MCF 10A (cell line): ENCODE data around the gene C9orf85. TPM values are rescaled to one million over a fixed set of nuclear protein-coding genes. Genes with fewer than 3 reads are reported as not detected.

Experiments used
- Bru-seq: library from RNA; stranded (reverse); fragments of 400-500 nt; gene quantifications from one replicate; lab custom pipeline; 2021; lab: Mats Ljungman, UMichigan
- BruChase-seq, 2 experiments: library from RNA; stranded (reverse); fragments of 400-500 nt; gene quantifications; one replicate each; lab custom pipeline; 2021; lab: Mats Ljungman, UMichigan
- BruUV-seq: library from RNA; stranded (reverse); fragments of 400-500 nt; replicated peaks from 2 replicates; lab custom pipeline; 2021; lab: Mats Ljungman, UMichigan
- CTCF ChIA-PET: fragments of 300-600 bp; sonication (Branson Sonifier 250); formaldehyde crosslinking; extraction: SDS; loops from one replicate; lab custom pipeline; 2021; ENCODE audit warnings: antibody characterized with exemption, inconsistent platforms; lab: Yijun Ruan, JAX
- POLR2A ChIA-PET: fragments of 300-600, 350-650 bp; sonication (Branson Sonifier 250); formaldehyde crosslinking; extraction: SDS; loops from one replicate; lab custom pipeline; 2020; ENCODE audit warnings: antibody characterized with exemption, inconsistent platforms; lab: Yijun Ruan, JAX
- DNase-seq: peaks from one replicate; pipeline ENCODE4 v3.0.0-alpha.2; 2018; ENCODE audit not compliant: unreplicated experiment
- H3K27ac Mint-ChIP-seq: one replicate; pipeline ENCODE4 v1.8.0; 2022; ENCODE audit warnings: mild to moderate bottlenecking, low read depth, mixed read lengths; ENCODE audit not compliant: unreplicated experiment
- H3K27me3 Mint-ChIP-seq: one replicate; pipeline ENCODE4 v1.8.0; 2022; ENCODE audit warnings: mixed read lengths; ENCODE audit not compliant: insufficient read depth, unreplicated experiment
- H3K36me3 Mint-ChIP-seq: one replicate; pipeline ENCODE4 v1.8.0; 2022; ENCODE audit warnings: mild to moderate bottlenecking, moderate library complexity, mixed read lengths; ENCODE audit not compliant: insufficient read depth, unreplicated experiment
- H3K4me1 Mint-ChIP-seq: one replicate; pipeline ENCODE4 v1.8.0; 2022; ENCODE audit warnings: mixed read lengths; ENCODE audit not compliant: insufficient read depth, unreplicated experiment
- H3K4me3 Mint-ChIP-seq: one replicate; pipeline ENCODE4 v1.8.0; 2022; ENCODE audit warnings: mild to moderate bottlenecking, moderate library complexity, mixed read lengths; ENCODE audit not compliant: unreplicated experiment
- H3K9me3 Mint-ChIP-seq: one replicate; pipeline ENCODE4 v1.8.0; 2022; ENCODE audit warnings: mixed read lengths; ENCODE audit not compliant: unreplicated experiment
- CTCF ChIP-seq: fragments of 200-600 bp; IDR thresholded peaks from one replicate; pipeline ENCODE4 v1.8.0; 2022; ENCODE audit warnings: antibody characterized with exemption, mild to moderate bottlenecking; ENCODE audit not compliant: unreplicated experiment
- intact Hi-C: fragments of 100-400 bp; cut with micrococcal nuclease; formaldehyde crosslinking; loops from 2 replicates; pipeline ENCODE4 v1.14.1; 2022
- long read RNA-seq: library from polyadenylated mRNA; stranded (forward); transcript quantifications from one replicate; pipeline ENCODE4 v2.0.0, GENCODE V29; 2022
- total RNA-seq: library from RNA; stranded (reverse); gene quantifications from 2 replicates; pipeline ENCODE4 v1.2.3, GENCODE V29; 2022

Gene C9orf85, protein sequence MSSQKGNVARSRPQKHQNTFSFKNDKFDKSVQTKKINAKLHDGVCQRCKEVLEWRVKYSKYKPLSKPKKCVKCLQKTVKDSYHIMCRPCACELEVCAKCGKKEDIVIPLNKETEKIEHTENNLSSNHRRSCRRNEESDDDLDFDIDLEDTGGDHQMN
- total RNA-seq, result 19.6 and 23.3 TPM in 2 replicates
- percentile 77 among the genes with signal in this experiment for Bru-seq, nascent RNA
- percentile 64 among the genes with signal in this experiment for BruChase-seq, experiment 1, labeled RNA remaining after a 6-hour chase
- BruChase-seq, experiment 2, labeled RNA remaining after a 2-hour chase, result percentile 70 among the genes with signal in this experiment
- long read RNA-seq, transcript C9orf85-201 (4 exons, 1,279 nt), result major isoform, 32 of 48 reads
- long read RNA-seq, partial matches to known transcripts, result 1 of 48 reads
- long read RNA-seq, other reads (novel, unspliced or antisense), result 12 of 48 reads

DNA sequence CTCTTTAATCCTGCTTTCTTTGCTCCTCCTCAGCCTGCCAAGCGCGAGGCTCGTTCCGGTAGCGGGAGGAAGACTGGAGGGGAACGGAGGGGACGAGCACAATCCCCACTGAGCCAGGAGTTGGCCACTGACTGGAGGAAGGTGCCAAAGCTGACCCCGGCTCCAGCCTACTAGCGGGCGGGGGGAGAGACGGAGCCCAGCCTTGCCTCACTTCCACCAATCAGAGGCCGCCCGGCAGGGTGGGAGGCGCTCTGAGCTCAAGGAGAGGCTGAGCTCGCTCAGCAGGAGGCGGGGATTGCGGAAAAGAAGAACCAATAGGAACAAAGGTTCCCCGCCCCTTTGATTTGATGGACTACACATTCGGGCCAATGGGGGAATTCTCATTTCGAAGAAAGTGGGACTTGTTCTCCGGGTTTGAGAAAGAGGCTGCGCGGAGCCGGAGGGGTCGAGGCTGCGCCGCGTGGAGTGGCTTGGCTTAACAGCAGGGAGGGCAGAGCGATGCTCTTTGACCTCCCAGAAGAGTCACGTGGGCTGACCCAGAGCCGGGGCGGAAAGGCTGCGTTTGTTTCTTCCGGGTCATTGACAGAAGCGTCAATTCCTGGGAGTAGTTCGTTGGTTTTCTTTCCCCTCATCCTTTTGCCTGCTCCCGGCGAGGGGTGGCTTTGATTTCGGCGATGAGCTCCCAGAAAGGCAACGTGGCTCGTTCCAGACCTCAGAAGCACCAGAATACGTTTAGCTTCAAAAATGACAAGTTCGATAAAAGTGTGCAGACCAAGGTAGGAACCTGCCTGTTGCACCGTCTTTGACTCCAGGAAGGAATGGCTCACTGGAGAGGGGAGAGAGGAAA is at the start of gene C9orf85, which contains the start of gene ABHD17B:
C9orf85 (plus strand) TSS at position 579 of the 847 bp plus-strand sequence; CDS start at position 675, 96 bp downstream.
ABHD17B (minus strand) TSS at position 133 of the 847 bp plus-strand sequence. CDS start 36,113 bp downstream, outside the sequence.
- Mint-ChIP-seq H3K4me1 (peaks cover 23% of the 10 kb centered on the region), H3K27ac (peak within 1 kb of the TSS; percentile 88), H3K27me3 (no peaks in the 10 kb centered on the region), H3K9me3 (no peaks in the 10 kb centered on the region), H3K36me3 (peaks cover 6% of the 10 kb centered on the region), H3K4me3 (peak within 1 kb of the TSS; percentile 95)
- ChIA-PET POLR2A (interaction anchor here (0.5 to 7.4 kb wide), 37 partner anchors 9 to 1432 kb away, joined by 3 to 79 read pairs (median 4); no protein-coding TSS in a partner anchor), CTCF (interaction anchor here (0.5 to 3.2 kb wide), 7 partner anchors 9 to 184 kb away, joined by 3 to 10 read pairs (median 4); no protein-coding TSS in a partner anchor)
- DNase-seq, result peak; percentile 100
- intact Hi-C loops, result loop anchor here (2.0 to 5.0 kb wide), 3 partner anchors 104 to 144 kb away; partner anchors contain the start of gene CEMIP2
- TF ChIP-seq CTCF, result no peak
- BruUV-seq, result no TSS peak

DNA sequence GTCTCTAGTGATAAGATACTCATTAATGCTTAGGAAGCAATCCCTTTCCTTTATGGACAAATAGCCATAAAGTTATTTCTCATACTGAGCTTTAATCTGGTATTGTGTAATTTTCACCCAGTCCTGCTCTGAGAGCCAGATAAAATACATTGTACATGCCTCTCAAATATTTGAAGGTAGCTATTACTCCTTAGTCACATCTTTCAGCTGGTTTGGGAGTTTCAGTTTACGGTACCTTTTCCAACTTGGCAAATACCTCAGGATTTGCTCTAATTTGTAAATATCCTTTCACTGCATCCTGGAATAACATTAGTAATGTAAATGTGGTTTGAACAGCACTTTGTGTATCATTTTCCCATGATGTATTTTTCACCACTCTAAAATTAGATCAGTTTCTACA is 47.8 kb upstream of the C9orf85 start:
- Mint-ChIP-seq H3K9me3 (peaks cover 4% of the 10 kb centered on the region), H3K27me3 (no peaks in the 10 kb centered on the region), H3K36me3 (peaks cover 14% of the 10 kb centered on the region), H3K27ac (no peak overlapping the region), H3K4me3 (no peak overlapping the region), H3K4me1 (peaks cover 5% of the 10 kb centered on the region)
- POLR2A ChIA-PET, result interaction anchor here (0.9 kb wide), 1 partner anchor 12 kb away, joined by 4 read pairs; no protein-coding TSS in a partner anchor
- no TSS peak for BruUV-seq
- intact Hi-C loops, result no loop called here
- CTCF ChIA-PET, result interaction anchor here (0.6 to 1.0 kb wide), 2 partner anchors 21 to 38 kb away, joined by 3 read pairs; no protein-coding TSS in a partner anchor
- peak; percentile 1 for DNase-seq
- no peak for TF ChIP-seq CTCF

GRCh38 chr9:71875345-71875744 is 36.1 kb upstream of the C9orf85 start:
- CTCF ChIA-PET, result interaction anchor here (0.5 to 0.8 kb wide), 2 partner anchors 13 to 296 kb away, joined by 3 to 6 read pairs; no protein-coding TSS in a partner anchor
- Mint-ChIP-seq H3K4me1 (no peaks in the 10 kb centered on the region), H3K9me3 (peaks cover 24% of the 10 kb centered on the region), H3K36me3 (no peaks in the 10 kb centered on the region), H3K27ac (no peak overlapping the region), H3K27me3 (no peaks in the 10 kb centered on the region), H3K4me3 (no peak overlapping the region)
- POLR2A ChIA-PET, result interaction anchor here (0.7 kb wide), 2 partner anchors 36 to 164 kb away, joined by 3 read pairs; partner anchors contain the start of genes ABHD17B and C9orf85
- TF ChIP-seq CTCF, result no peak
- no TSS peak for BruUV-seq
- no peak for DNase-seq
- intact Hi-C loops, result no loop called here
